Brain microvascular endothelial cell (primary cell): ENCODE measurements around the gene LAMTOR3.
"Not testable (repeated sequence)": the region's sequence is repeated elsewhere in the genome, so short reads cannot be mapped to it uniquely, and the experiment has no call there.

ENCODE experiments used
- DNase-seq: peaks from one replicate; pipeline ENCODE4 v3.0.0-alpha.2; 2020
- H3K27ac ChIP-seq: fragments of 250-450 bp; sonication (Bioruptor Pico); 2 replicates; pipeline ENCODE4 v1.5.1; 2020; ENCODE audit warnings: mild to moderate bottlenecking, moderate library complexity
- H3K27me3 ChIP-seq: fragments of 250-450 bp; sonication (Bioruptor Pico); replicated peaks from 2 replicates; pipeline ENCODE4 v1.5.1; 2020; ENCODE audit warnings: mild to moderate bottlenecking
- H3K36me3 ChIP-seq: fragments of 250-450 bp; sonication (Bioruptor Pico); replicated peaks from 2 replicates; pipeline ENCODE4 v1.5.1; 2020; ENCODE audit warnings: mild to moderate bottlenecking
- H3K4me3 ChIP-seq: 2 replicates; pipeline ENCODE4 v1.5.1; 2011; ENCODE audit warnings: low read depth, mild to moderate bottlenecking, control low read depth, low read length, moderate library complexity
- in situ Hi-C: cut with HindIII; loops from 2 replicates; pipeline ENCODE4 v1.10.0; 2017; ENCODE audit warnings: low sequenced_read_pairs, low pct_ligation_motif_present
- TF ChIP-seq, protein P1 (sequence below): IDR thresholded peaks from 2 replicates; pipeline ENCODE4 v1.5.1; 2011; ENCODE audit warnings: low read depth, mild to moderate bottlenecking, moderate library complexity, low read length, control low read depth, inconsistent platforms; ENCODE audit errors: missing control alignments

The LAMTOR3 gene

DNA sequence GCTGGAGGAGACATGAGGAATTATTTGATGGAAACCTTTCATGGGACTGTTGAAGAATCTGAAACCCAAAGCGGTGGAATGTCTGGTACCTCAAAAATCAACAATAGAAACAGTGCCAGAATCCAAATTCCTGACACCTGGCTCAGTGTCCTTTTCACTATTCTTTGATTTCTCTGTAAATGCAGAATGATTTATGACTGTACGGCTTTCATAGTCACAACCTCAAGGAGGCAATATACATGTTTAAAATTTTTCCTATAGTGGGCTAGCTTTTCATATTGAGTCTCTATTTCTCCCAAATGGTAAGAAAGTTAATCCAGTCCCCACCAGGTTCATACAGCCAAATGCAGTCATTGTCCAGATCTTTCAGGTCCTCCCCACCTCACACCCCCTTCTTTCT, 58.3 kb downstream of the LAMTOR3 start:
- Histone ChIP-seq H3K27ac (no peak overlapping the region), H3K27me3 (no peaks in the 10 kb centered on the region), H3K36me3 (no peaks in the 10 kb centered on the region), H3K4me3 (no peak overlapping the region)
- no peak for DNase-seq
- in situ Hi-C loops: no loop called here
- TF ChIP-seq, protein P1, sequence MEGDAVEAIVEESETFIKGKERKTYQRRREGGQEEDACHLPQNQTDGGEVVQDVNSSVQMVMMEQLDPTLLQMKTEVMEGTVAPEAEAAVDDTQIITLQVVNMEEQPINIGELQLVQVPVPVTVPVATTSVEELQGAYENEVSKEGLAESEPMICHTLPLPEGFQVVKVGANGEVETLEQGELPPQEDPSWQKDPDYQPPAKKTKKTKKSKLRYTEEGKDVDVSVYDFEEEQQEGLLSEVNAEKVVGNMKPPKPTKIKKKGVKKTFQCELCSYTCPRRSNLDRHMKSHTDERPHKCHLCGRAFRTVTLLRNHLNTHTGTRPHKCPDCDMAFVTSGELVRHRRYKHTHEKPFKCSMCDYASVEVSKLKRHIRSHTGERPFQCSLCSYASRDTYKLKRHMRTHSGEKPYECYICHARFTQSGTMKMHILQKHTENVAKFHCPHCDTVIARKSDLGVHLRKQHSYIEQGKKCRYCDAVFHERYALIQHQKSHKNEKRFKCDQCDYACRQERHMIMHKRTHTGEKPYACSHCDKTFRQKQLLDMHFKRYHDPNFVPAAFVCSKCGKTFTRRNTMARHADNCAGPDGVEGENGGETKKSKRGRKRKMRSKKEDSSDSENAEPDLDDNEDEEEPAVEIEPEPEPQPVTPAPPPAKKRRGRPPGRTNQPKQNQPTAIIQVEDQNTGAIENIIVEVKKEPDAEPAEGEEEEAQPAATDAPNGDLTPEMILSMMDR: no peak

GRCh38 chr4:99834569-99834968, 59.7 kb downstream of the LAMTOR3 start:
- in situ Hi-C loops: no loop called here
- Histone ChIP-seq H3K36me3 (no peaks in the 10 kb centered on the region), H3K27ac (no peak overlapping the region)

GRCh38 chr4:99833756-99834155, 60.5 kb downstream of the LAMTOR3 start:
- TF ChIP-seq, protein P1: no peak
- Histone ChIP-seq H3K27ac (no peak overlapping the region), H3K36me3 (no peaks in the 10 kb centered on the region), H3K27me3 (no peaks in the 10 kb centered on the region), H3K4me3 (no peak overlapping the region)
- in situ Hi-C loops: no loop called here
- no peak for DNase-seq

More at GRCh38 chr4:99834569-99834968, 59.7 kb downstream of the LAMTOR3 start:
- TF ChIP-seq, protein P1: no peak
- no peaks in the 10 kb centered on the region for H3K27me3 ChIP-seq
- no peak overlapping the region for H3K4me3 ChIP-seq
- DNase-seq: no peak

DNA sequence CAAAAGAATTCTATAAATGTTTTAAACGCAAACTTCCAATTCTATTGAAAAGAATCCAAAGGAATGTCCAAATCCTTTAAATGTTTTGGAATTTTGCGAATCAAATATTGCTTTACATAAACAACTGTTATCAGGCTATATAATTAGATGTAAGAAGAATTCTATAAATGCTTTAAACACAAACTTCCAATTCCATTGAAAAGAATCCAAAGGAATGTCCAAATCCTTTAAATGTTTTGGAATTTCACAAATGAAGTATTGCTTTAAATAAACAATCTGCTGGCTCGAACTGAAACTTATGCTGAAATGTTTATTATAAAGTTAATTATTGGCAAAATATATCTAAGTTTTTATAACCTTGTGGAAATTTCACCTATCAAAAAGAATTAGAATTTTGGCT, 61.5 kb downstream of the LAMTOR3 start:
- in situ Hi-C loops: no loop called here
- Histone ChIP-seq H3K4me3 (no peak overlapping the region), H3K27me3 (no peaks in the 10 kb centered on the region), H3K27ac (no peak overlapping the region), H3K36me3 (no peaks in the 10 kb centered on the region)
- no peak for DNase-seq
- TF ChIP-seq, protein P1: no peak

GRCh38 chr4:99832321-99832720, 61.9 kb downstream of the LAMTOR3 start:
- H3K27ac ChIP-seq: no peak overlapping the region
- TF ChIP-seq, protein P1: no peak
- H3K4me3 ChIP-seq: no peak overlapping the region
- H3K36me3 ChIP-seq: no peaks in the 10 kb centered on the region
- in situ Hi-C loops: no loop called here
- no peak for DNase-seq
- no peaks in the 10 kb centered on the region for H3K27me3 ChIP-seq

DNA sequence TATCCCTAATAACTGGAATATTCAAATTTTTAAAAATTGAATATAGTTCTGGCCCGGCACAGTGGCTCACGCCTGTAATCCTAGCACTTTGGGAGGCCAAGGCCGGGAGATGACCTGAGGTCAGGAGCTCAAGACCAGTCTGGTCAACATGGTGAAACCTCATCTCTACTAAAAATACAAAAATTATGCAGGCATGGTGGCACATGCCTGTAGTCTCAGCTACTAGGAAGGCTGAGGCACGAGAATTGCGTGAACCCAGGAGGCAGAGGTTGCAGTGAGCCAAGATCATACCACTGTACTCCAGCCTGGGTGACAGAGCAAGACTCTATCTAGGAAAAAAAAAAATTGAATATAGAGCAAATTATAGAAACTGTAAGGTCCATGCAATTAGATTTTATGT, 64.2 kb downstream of the LAMTOR3 start:
- H3K27ac ChIP-seq, DNase-seq, H3K4me3 ChIP-seq, H3K36me3 ChIP-seq, H3K27me3 ChIP-seq, in situ Hi-C loops: not testable (repeated sequence)
